Endothelial cell of coronary artery (primary cell): ENCODE data around the gene SFSWAP. TPM values are rescaled to one million over a fixed set of nuclear protein-coding genes. Genes with fewer than 3 reads are reported as not detected.

Experiments
- total RNA-seq: library from RNA; depleted of rRNA; stranded (reverse); fragments of >200 nt; gene quantifications from 2 replicates; pipeline ENCODE4 v1.2.3, GENCODE V29; 2014

SFSWAP gene
- 17.0 and 24.6 TPM in 2 replicates for total RNA-seq

GRCh38 chr12:131710464-131711457 is at the start of gene SFSWAP:
TSS of gene SFSWAP (plus strand) at chr12:131711090. CDS start at chr12:131711230, 140 bp downstream.

GRCh38 chr12:131827961-131828534 is 117.2 kb downstream of the SFSWAP start, which contains the start of gene MMP17:
TSS of gene MMP17 (plus strand) at chr12:131828393. CDS start at chr12:131828495, 102 bp downstream.

Other genes starting within 250 kb of the SFSWAP start
- gene MMP17, start 117.3 kb downstream of the SFSWAP start, total RNA-seq = 4.4 and 16.4 TPM in 2 replicates
- 6.3 and 15.2 TPM in 2 replicates for gene ULK1, start 183.5 kb downstream of the SFSWAP start, total RNA-seq
- gene PUS1, start 218.2 kb downstream of the SFSWAP start, total RNA-seq = 16.5 and 16.6 TPM in 2 replicates
- gene EP400, start 238.9 kb downstream of the SFSWAP start, total RNA-seq = 8.8 and 14.4 TPM in 2 replicates